Measurements from ENCODE around the gene ITPR2. TPM values are rescaled to one million over a fixed set of nuclear protein-coding genes. Genes with fewer than 3 reads are reported as not detected.

The ITPR2 gene
- total RNA-seq, 6 experiments from 2014 or later = 6.9 to 8.4 (median 7.6) TPM

DNA sequence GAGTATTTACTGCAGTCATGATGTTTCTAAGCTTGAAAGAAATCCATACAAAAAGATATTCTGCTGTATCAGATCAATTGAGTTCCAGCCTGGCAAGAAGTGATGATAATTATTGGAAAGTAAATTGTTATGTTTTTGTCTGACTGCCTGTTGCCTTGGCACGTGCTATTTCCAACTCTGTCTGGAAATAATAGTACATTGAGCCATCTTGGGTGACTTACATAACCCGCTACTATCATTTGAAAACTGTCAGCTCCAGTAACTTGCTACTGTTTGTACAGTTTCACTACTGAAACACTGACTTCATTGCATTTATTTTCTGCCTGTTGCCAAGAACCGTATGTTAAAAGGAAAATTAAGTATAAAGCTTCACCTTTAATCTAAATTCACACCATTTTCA, 318.6 kb downstream of the ITPR2 start:
- DNase-seq = no peak
- peaks cover 2% of the 10 kb centered on the region; the same call in 1 of the 2 replicates for H3K27me3 Mint-ChIP-seq (ENCODE audit: insufficient read depth)
- no peaks in the 10 kb centered on the region; the same call in 1 of the 2 replicates for H3K36me3 Mint-ChIP-seq (ENCODE audit: low read depth)
- H3K9me3 Mint-ChIP-seq = peaks cover 4% of the 10 kb centered on the region; the same call in 1 of the 2 replicates
- H3K4me1 Mint-ChIP-seq (ENCODE audit: low read depth) = no peaks in the 10 kb centered on the region
- TF ChIP-seq, protein P1, sequence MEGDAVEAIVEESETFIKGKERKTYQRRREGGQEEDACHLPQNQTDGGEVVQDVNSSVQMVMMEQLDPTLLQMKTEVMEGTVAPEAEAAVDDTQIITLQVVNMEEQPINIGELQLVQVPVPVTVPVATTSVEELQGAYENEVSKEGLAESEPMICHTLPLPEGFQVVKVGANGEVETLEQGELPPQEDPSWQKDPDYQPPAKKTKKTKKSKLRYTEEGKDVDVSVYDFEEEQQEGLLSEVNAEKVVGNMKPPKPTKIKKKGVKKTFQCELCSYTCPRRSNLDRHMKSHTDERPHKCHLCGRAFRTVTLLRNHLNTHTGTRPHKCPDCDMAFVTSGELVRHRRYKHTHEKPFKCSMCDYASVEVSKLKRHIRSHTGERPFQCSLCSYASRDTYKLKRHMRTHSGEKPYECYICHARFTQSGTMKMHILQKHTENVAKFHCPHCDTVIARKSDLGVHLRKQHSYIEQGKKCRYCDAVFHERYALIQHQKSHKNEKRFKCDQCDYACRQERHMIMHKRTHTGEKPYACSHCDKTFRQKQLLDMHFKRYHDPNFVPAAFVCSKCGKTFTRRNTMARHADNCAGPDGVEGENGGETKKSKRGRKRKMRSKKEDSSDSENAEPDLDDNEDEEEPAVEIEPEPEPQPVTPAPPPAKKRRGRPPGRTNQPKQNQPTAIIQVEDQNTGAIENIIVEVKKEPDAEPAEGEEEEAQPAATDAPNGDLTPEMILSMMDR (IDR thresholded peaks at IDR 0.05) = no peak
- no peak overlapping the region for H3K4me3 Mint-ChIP-seq
- H3K27ac Mint-ChIP-seq = no peak overlapping the region

DNA sequence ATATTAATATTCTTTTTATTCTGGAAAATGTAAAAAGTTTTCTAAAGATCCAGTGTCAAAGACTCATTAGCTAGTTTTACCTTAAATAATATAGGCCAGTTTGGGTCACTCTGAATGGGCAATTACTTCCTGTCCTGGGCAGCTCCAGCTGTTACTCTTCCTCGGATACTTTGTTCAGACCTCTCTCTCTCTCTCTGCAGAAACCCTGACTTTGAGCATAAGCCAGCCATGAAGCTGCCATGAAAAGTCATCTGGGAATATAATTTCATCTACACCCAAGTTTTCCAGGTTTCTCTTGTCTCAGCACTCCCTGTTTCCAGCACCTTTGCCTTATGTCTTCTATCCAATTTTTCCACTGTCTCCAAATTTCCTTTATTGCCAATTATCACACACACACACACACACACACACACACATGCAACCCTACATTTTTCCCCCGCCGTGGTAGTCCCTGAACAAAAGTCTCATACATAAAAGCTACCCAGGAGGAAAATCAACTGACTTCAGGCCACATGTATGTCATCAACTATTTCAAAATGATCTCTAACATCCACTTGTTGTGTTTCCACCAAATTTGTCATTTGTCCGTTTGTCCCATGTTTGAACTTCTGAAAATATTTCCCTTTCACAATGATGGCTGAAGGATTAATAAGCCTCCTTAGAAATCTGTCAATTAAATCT, 319.5 kb downstream of the ITPR2 start:
- TF ChIP-seq, protein P1 (IDR thresholded peaks at IDR 0.05) = no peak
- Mint-ChIP-seq H3K27me3 (ENCODE audit: insufficient read depth) (peaks cover 2% of the 10 kb centered on the region; the same call in 1 of the 2 replicates), H3K27ac (no peak overlapping the region), H3K36me3 (ENCODE audit: low read depth) (no peaks in the 10 kb centered on the region; the same call in 1 of the 2 replicates), H3K4me3 (no peak overlapping the region), H3K9me3 (peaks cover 4% of the 10 kb centered on the region; the same call in 1 of the 2 replicates), H3K4me1 (ENCODE audit: low read depth) (no peaks in the 10 kb centered on the region)
- DNase-seq = no peak

GRCh38 chr12:26512213-26512612, 320.8 kb downstream of the ITPR2 start:
- TF ChIP-seq, protein P1 (IDR thresholded peaks at IDR 0.05) = no peak
- no peaks in the 10 kb centered on the region for H3K9me3 Mint-ChIP-seq
- peaks cover 2% of the 10 kb centered on the region; the same call in 1 of the 2 replicates for H3K27me3 Mint-ChIP-seq (ENCODE audit: insufficient read depth)
- no peak for DNase-seq
- H3K27ac Mint-ChIP-seq = no peak overlapping the region
- H3K36me3 Mint-ChIP-seq (ENCODE audit: low read depth) = no peaks in the 10 kb centered on the region; the same call in 1 of the 2 replicates
- no peak overlapping the region for H3K4me3 Mint-ChIP-seq
- H3K4me1 Mint-ChIP-seq (ENCODE audit: low read depth) = no peaks in the 10 kb centered on the region

DNA sequence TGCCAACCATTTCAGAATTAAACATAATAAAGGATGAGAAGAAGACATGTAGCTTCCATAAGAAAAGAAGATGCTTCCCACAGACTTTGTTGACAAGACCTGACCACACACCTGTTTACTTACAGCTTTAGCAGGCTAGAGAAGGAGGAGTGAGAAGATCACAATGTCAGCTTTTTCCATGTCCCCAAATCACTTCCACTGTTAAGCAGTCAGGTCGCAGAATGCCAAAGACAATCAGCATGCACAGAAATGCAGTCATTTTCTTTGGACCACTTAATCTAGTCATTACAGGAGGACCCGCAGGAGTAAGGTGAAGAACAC, 322.7 kb downstream of the ITPR2 start:
- TF ChIP-seq, protein P1 (IDR thresholded peaks at IDR 0.05) = no peak
- Mint-ChIP-seq H3K36me3 (ENCODE audit: low read depth) (no peaks in the 10 kb centered on the region), H3K4me3 (no peak overlapping the region), H3K27ac (no peak overlapping the region), H3K9me3 (no peaks in the 10 kb centered on the region), H3K4me1 (ENCODE audit: low read depth) (no peaks in the 10 kb centered on the region), H3K27me3 (ENCODE audit: insufficient read depth) (peaks cover 2% of the 10 kb centered on the region; the same call in 1 of the 2 replicates)
- DNase-seq = no peak

- H3K36me3 Mint-ChIP-seq (ENCODE audit: low read depth) = no peaks in the 10 kb centered on the region
- no peak overlapping the region for H3K27ac Mint-ChIP-seq
- no peaks in the 10 kb centered on the region for H3K4me1 Mint-ChIP-seq (ENCODE audit: low read depth)
- TF ChIP-seq, protein P1 (IDR thresholded peaks at IDR 0.05) = no peak
- DNase-seq = no peak
- peaks cover 2% of the 10 kb centered on the region; the same call in 1 of the 2 replicates for H3K27me3 Mint-ChIP-seq (ENCODE audit: insufficient read depth)
- no peak overlapping the region for H3K4me3 Mint-ChIP-seq
- no peaks in the 10 kb centered on the region for H3K9me3 Mint-ChIP-seq
Measured at GRCh38 chr12:26507613-26508012, 325.4 kb downstream of the ITPR2 start.

Data from HFFc6 (cell line).